GM23338 (cell line): ENCODE data around the gene MET. TPM values are rescaled to one million over a fixed set of nuclear protein-coding genes. Genes with fewer than 3 reads are reported as not detected.

Source experiments
- ATAC-seq: fragments of 200-7000 bp; cut with Tn5 transposase; 3 replicates; pipeline ENCODE4 v1.9.1; 2020
- DNase-seq: peaks from one replicate; pipeline ENCODE4 v3.0.0-alpha.2; 2015; ENCODE audit warnings: low spot score
- H2AFZ ChIP-seq: fragments of 200-600 bp; sonication (generic); 2 replicates; pipeline ENCODE4 v1.8.0; 2016; ENCODE audit warnings: antibody characterized with exemption, mild to moderate bottlenecking, moderate library complexity
- H3F3A ChIP-seq: fragments of 200-600 bp; sonication (generic); replicated peaks from 2 replicates; pipeline ENCODE4 v1.8.0; 2017; ENCODE audit warnings: antibody characterized with exemption, mixed run types, low read depth
- H3K27ac ChIP-seq: fragments of 200-600 bp; sonication (generic); 2 replicates; pipeline ENCODE4 v1.6.1; 2016; ENCODE audit warnings: low read depth
- H3K27me3 ChIP-seq: fragments of 200-600 bp; sonication (generic); 2 replicates; pipeline ENCODE4 v1.8.0; 2016; ENCODE audit warnings: mild to moderate bottlenecking, mixed run types, moderate library complexity; ENCODE audit not compliant: insufficient read depth
- H3K36me3 ChIP-seq: fragments of 200-600 bp; sonication (generic); 2 replicates; pipeline ENCODE4 v1.8.0; 2016; ENCODE audit warnings: mild to moderate bottlenecking; ENCODE audit not compliant: insufficient read depth
- H3K4me1 ChIP-seq: fragments of 200-600 bp; sonication (generic); 2 replicates; pipeline ENCODE4 v1.8.0; 2016; ENCODE audit warnings: mild to moderate bottlenecking, moderate library complexity; ENCODE audit not compliant: insufficient read depth
- H3K4me2 ChIP-seq: fragments of 200-600 bp; sonication (generic); 2 replicates; pipeline ENCODE4 v1.7.1; 2017; ENCODE audit warnings: mixed run types
- H3K4me3 ChIP-seq: fragments of 200-600 bp; sonication (generic); 2 replicates; pipeline ENCODE4 v1.6.1; 2016; ENCODE audit warnings: mixed run types
- H3K79me2 ChIP-seq: fragments of 200-600 bp; sonication (generic); replicated peaks from 2 replicates; pipeline ENCODE4 v1.8.0; 2017; ENCODE audit warnings: mild to moderate bottlenecking; ENCODE audit not compliant: insufficient read depth
- H3K9me2 ChIP-seq: fragments of 200-600 bp; sonication (generic); 2 replicates; pipeline ENCODE4 v1.8.0; 2017; ENCODE audit not compliant: insufficient read depth
- H4K20me1 ChIP-seq: fragments of 200-600 bp; sonication (generic); replicated peaks from 2 replicates; pipeline ENCODE4 v1.8.0; 2017; ENCODE audit warnings: mild to moderate bottlenecking; ENCODE audit not compliant: insufficient read depth
- H3K27ac Mint-ChIP-seq: 2 replicates; pipeline ENCODE4 v1.8.0; 2020; ENCODE audit warnings: inconsistent platforms, mild to moderate bottlenecking, moderate library complexity, mixed read lengths
- H3K27me3 Mint-ChIP-seq: 3 replicates; pipeline ENCODE4 v1.8.0; 2022; ENCODE audit warnings: low read depth, mild to moderate bottlenecking, moderate library complexity, mixed read lengths, inconsistent platforms; ENCODE audit not compliant: insufficient read depth, poor library complexity
- H3K36me3 Mint-ChIP-seq: 3 replicates; pipeline ENCODE4 v1.8.0; 2021; ENCODE audit warnings: low read depth, mild to moderate bottlenecking, inconsistent platforms, moderate library complexity, mixed read lengths
- H3K4me1 Mint-ChIP-seq: 3 replicates; pipeline ENCODE4 v1.8.0; 2020; ENCODE audit warnings: mild to moderate bottlenecking, inconsistent platforms, mixed read lengths
- H3K4me3 Mint-ChIP-seq: 3 replicates; pipeline ENCODE4 v1.8.0; 2021; ENCODE audit warnings: moderate library complexity, mild to moderate bottlenecking, inconsistent platforms, mixed read lengths
- H3K9me3 Mint-ChIP-seq: 3 replicates; pipeline ENCODE4 v1.8.0; 2020; ENCODE audit warnings: moderate library complexity, mild to moderate bottlenecking, inconsistent platforms, mixed read lengths
- EZH2 ChIP-seq: fragments of 200-600 bp; sonication (generic); IDR thresholded peaks from one replicate; pipeline ENCODE4 v1.8.0; 2017; ENCODE audit warnings: antibody characterized with exemption, mild to moderate bottlenecking, low read depth; ENCODE audit not compliant: unreplicated experiment
- EZH2phosphoT487 ChIP-seq: fragments of 200-600 bp; sonication (generic); IDR thresholded peaks from one replicate; pipeline ENCODE4 v1.8.1; 2018; ENCODE audit warnings: antibody characterized with exemption; ENCODE audit not compliant: unreplicated experiment
- JUNB ChIP-seq: IDR thresholded peaks from one replicate; pipeline ENCODE4 v1.6.1; 2016; ENCODE audit warnings: antibody characterized with exemption; ENCODE audit not compliant: unreplicated experiment
- NANOG ChIP-seq: IDR thresholded peaks from 2 replicates; pipeline ENCODE4 v1.6.1; 2016; ENCODE audit warnings: antibody characterized with exemption, borderline replicate concordance
- POLR2AphosphoS5 ChIP-seq: IDR thresholded peaks from 2 replicates; pipeline ENCODE4 v1.6.1; 2016; ENCODE audit warnings: antibody characterized with exemption, low read depth
- STAT1 ChIP-seq: IDR thresholded peaks from one replicate; pipeline ENCODE4 v1.6.1; 2016; ENCODE audit warnings: antibody characterized with exemption; ENCODE audit not compliant: unreplicated experiment
- polyA plus RNA-seq: library from polyadenylated mRNA; unstranded; fragments of >200 nt; fragmentation: Nextera tagmentation; extraction: Ambion mirVana; gene quantifications from 2 replicates; pipeline ENCODE4 v1.2.1, GENCODE V29; 2016
- total RNA-seq: library from RNA; depleted of rRNA; stranded (reverse); fragments of >200 nt; shearing (Covaris generic); gene quantifications from 2 replicates; pipeline ENCODE4 v1.2.3, GENCODE V29; 2014
- TF ChIP-seq, protein P1 (sequence below): IDR thresholded peaks from 2 replicates; pipeline ENCODE4 v1.6.1; 2016; ENCODE audit warnings: antibody characterized with exemption
- TF ChIP-seq, protein P2 (sequence below): fragments of 250-450 bp; sonication (Bioruptor Pico); IDR thresholded peaks from 2 replicates; pipeline ENCODE4 v1.5.0; 2020; ENCODE audit warnings: mild to moderate bottlenecking, moderate library complexity
- TF ChIP-seq, protein P3 (sequence below), 2 experiments: fragments of 200-600 bp in 1 of 2; sonication (generic) in 1 of 2; conservative IDR thresholded peaks; 2 replicates each; pipeline versions ENCODE4 v1.5.1 to v1.6.1; 2016 to 2017; ENCODE audit warnings: antibody characterized with exemption in 2 of 2, low read depth in 2 of 2, mild to moderate bottlenecking in 2 of 2, moderate library complexity in 1 of 2

MET gene
- total and polyA plus RNA-seq, 2 experiments from 2014 or later: 4.8 to 23.1 TPM

DNA sequence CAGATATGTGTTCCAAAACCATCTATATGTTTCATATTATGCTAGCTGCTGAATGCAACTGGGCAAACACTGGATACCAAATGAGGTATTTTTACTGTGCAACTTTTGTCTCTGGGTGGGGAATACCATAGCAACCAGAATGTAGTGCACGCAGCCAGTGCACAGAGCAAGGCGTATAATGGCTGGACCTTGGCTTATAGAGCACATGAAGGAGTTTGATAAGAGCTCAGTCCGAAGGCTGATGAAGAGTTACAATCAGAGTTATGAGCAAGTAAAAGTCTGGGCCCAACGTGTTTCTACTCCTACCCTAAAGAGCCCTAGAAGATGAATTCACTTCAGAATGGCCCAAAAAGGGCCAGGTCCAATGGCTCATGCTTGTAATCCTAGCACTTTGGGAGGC is 82.2 kb downstream of the MET start:
- H3K4me2 ChIP-seq: no peak overlapping the region
- no peak overlapping the region for H2AFZ ChIP-seq
- no peaks in the 10 kb centered on the region for H4K20me1 ChIP-seq
- H3K36me3 ChIP-seq: no peaks in the 10 kb centered on the region
- H3K27ac Mint-ChIP-seq: no peak overlapping the region
- TF ChIP-seq EZH2: no peak
- TF ChIP-seq EZH2phosphoT487: no peak
- TF ChIP-seq NANOG: no peak
- no peak for TF ChIP-seq POLR2AphosphoS5
- TF ChIP-seq JUNB: no peak
- TF ChIP-seq, protein P1, sequence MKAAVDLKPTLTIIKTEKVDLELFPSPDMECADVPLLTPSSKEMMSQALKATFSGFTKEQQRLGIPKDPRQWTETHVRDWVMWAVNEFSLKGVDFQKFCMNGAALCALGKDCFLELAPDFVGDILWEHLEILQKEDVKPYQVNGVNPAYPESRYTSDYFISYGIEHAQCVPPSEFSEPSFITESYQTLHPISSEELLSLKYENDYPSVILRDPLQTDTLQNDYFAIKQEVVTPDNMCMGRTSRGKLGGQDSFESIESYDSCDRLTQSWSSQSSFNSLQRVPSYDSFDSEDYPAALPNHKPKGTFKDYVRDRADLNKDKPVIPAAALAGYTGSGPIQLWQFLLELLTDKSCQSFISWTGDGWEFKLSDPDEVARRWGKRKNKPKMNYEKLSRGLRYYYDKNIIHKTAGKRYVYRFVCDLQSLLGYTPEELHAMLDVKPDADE: no peak
- TF ChIP-seq, protein P2, sequence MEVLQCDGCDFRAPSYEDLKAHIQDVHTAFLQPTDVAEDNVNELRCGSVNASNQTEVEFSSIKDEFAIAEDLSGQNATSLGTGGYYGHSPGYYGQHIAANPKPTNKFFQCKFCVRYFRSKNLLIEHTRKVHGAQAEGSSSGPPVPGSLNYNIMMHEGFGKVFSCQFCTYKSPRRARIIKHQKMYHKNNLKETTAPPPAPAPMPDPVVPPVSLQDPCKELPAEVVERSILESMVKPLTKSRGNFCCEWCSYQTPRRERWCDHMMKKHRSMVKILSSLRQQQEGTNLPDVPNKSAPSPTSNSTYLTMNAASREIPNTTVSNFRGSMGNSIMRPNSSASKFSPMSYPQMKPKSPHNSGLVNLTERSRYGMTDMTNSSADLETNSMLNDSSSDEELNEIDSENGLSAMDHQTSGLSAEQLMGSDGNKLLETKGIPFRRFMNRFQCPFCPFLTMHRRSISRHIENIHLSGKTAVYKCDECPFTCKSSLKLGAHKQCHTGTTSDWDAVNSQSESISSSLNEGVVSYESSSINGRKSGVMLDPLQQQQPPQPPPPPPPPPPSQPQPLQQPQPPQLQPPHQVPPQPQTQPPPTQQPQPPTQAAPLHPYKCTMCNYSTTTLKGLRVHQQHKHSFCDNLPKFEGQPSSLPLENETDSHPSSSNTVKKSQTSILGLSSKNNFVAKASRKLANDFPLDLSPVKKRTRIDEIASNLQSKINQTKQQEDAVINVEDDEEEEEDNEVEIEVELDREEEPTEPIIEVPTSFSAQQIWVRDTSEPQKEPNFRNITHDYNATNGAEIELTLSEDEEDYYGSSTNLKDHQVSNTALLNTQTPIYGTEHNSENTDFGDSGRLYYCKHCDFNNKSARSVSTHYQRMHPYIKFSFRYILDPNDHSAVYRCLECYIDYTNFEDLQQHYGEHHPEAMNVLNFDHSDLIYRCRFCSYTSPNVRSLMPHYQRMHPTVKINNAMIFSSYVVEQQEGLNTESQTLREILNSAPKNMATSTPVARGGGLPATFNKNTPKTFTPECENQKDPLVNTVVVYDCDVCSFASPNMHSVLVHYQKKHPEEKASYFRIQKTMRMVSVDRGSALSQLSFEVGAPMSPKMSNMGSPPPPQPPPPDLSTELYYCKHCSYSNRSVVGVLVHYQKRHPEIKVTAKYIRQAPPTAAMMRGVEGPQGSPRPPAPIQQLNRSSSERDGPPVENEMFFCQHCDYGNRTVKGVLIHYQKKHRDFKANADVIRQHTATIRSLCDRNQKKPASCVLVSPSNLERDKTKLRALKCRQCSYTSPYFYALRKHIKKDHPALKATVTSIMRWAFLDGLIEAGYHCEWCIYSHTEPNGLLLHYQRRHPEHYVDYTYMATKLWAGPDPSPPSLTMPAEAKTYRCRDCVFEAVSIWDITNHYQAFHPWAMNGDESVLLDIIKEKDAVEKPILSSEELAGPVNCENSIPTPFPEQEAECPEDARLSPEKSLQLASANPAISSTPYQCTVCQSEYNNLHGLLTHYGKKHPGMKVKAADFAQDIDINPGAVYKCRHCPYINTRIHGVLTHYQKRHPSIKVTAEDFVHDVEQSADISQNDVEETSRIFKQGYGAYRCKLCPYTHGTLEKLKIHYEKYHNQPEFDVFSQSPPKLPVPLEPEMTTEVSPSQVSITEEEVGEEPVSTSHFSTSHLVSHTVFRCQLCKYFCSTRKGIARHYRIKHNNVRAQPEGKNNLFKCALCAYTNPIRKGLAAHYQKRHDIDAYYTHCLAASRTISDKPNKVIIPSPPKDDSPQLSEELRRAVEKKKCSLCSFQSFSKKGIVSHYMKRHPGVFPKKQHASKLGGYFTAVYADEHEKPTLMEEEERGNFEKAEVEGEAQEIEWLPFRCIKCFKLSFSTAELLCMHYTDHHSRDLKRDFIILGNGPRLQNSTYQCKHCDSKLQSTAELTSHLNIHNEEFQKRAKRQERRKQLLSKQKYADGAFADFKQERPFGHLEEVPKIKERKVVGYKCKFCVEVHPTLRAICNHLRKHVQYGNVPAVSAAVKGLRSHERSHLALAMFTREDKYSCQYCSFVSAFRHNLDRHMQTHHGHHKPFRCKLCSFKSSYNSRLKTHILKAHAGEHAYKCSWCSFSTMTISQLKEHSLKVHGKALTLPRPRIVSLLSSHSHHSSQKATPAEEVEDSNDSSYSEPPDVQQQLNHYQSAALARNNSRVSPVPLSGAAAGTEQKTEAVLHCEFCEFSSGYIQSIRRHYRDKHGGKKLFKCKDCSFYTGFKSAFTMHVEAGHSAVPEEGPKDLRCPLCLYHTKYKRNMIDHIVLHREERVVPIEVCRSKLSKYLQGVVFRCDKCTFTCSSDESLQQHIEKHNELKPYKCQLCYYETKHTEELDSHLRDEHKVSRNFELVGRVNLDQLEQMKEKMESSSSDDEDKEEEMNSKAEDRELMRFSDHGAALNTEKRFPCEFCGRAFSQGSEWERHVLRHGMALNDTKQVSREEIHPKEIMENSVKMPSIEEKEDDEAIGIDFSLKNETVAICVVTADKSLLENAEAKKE (CRISPR knock-in tag): no peak
- TF ChIP-seq, protein P3, sequence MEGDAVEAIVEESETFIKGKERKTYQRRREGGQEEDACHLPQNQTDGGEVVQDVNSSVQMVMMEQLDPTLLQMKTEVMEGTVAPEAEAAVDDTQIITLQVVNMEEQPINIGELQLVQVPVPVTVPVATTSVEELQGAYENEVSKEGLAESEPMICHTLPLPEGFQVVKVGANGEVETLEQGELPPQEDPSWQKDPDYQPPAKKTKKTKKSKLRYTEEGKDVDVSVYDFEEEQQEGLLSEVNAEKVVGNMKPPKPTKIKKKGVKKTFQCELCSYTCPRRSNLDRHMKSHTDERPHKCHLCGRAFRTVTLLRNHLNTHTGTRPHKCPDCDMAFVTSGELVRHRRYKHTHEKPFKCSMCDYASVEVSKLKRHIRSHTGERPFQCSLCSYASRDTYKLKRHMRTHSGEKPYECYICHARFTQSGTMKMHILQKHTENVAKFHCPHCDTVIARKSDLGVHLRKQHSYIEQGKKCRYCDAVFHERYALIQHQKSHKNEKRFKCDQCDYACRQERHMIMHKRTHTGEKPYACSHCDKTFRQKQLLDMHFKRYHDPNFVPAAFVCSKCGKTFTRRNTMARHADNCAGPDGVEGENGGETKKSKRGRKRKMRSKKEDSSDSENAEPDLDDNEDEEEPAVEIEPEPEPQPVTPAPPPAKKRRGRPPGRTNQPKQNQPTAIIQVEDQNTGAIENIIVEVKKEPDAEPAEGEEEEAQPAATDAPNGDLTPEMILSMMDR (conservative IDR thresholded peaks at IDR 0.05; ENCODE audit: low read depth in 2 of 2): no peak
- TF ChIP-seq STAT1: no peak
- no peaks in the 10 kb centered on the region for H3K27me3 ChIP-seq
- H3F3A ChIP-seq: no peaks in the 10 kb centered on the region
- H3K4me1 ChIP-seq: no peaks in the 10 kb centered on the region
- H3K27me3 Mint-ChIP-seq: no peaks in the 10 kb centered on the region
- H3K4me1 Mint-ChIP-seq: no peaks in the 10 kb centered on the region; the same call in 2 of the 3 replicates
- peaks cover 22% of the 10 kb centered on the region for H3K9me3 Mint-ChIP-seq
- no peak overlapping the region for H3K27ac ChIP-seq
- no peak for DNase-seq
- no peaks in the 10 kb centered on the region for H3K79me2 ChIP-seq
- ATAC-seq: no peak
- peaks cover 14% of the 10 kb centered on the region for H3K36me3 Mint-ChIP-seq
- H3K4me3 ChIP-seq: no peak overlapping the region
- no peaks in the 10 kb centered on the region for H3K9me2 ChIP-seq
- H3K4me3 Mint-ChIP-seq: no peak overlapping the region
